ENCODE results near the gene MBNL1. TPM values are rescaled to one million over a fixed set of nuclear protein-coding genes. Genes with fewer than 3 reads are reported as not detected.

MBNL1 gene
- total RNA-seq, 3 donors from 2014 or later = 314 to 702 (median 353) TPM

- Histone ChIP-seq H3K36me3 (no peaks in the 10 kb centered on the region), H3K4me3 (no peak overlapping the region), H3K27ac (no peak overlapping the region), H3K27me3 (no peaks in the 10 kb centered on the region), H3K9me3 (no peaks in the 10 kb centered on the region), H3K4me1 (no peaks in the 10 kb centered on the region)
- intact Hi-C loops (cut with DNase I; ENCODE audit: low total_unique reads) = no loop called here
- no peak for DNase-seq (ENCODE audit: low spot score in 2 of 2)
- TF ChIP-seq POLR2A (IDR thresholded peaks at IDR 0.05) = no peak
- TF ChIP-seq POLR2AphosphoS5 (IDR thresholded peaks at IDR 0.05) = no peak
- TF ChIP-seq CTCF (IDR thresholded peaks at IDR 0.05) = no peak
These were observed 223.2 kb downstream of the MBNL1 start for GRCh38 chr3:152491922-152492321.

- no peak for DNase-seq (ENCODE audit: low spot score in 2 of 2)
- Histone ChIP-seq H3K27ac (peak overlapping the region in 1 of 2 donors; percentile 79), H3K27me3 (no peaks in the 10 kb centered on the region), H3K9me3 (no peaks in the 10 kb centered on the region), H3K4me1 (no peaks in the 10 kb centered on the region), H3K36me3 (no peaks in the 10 kb centered on the region), H3K4me3 (no peak overlapping the region)
- no peak for TF ChIP-seq POLR2AphosphoS5 (IDR thresholded peaks at IDR 0.05)
- no peak for TF ChIP-seq CTCF (IDR thresholded peaks at IDR 0.05)
- TF ChIP-seq POLR2A (IDR thresholded peaks at IDR 0.05) = no peak
- intact Hi-C loops (cut with DNase I; ENCODE audit: low total_unique reads) = no loop called here
These were observed 227.6 kb downstream of the MBNL1 start for GRCh38 chr3:152496286-152496685.

GRCh38 chr3:152496716-152497115 lies 228.0 kb downstream of the MBNL1 start:
- no peaks in the 10 kb centered on the region for H3K9me3 ChIP-seq
- intact Hi-C loops (cut with DNase I; ENCODE audit: low total_unique reads) = no loop called here
- no peaks in the 10 kb centered on the region for H3K27me3 ChIP-seq
- DNase-seq (ENCODE audit: low spot score in 2 of 2) = no peak
- TF ChIP-seq POLR2A (IDR thresholded peaks at IDR 0.05) = no peak
- no peak for TF ChIP-seq CTCF (IDR thresholded peaks at IDR 0.05)
- no peak for TF ChIP-seq POLR2AphosphoS5 (IDR thresholded peaks at IDR 0.05)
- H3K27ac ChIP-seq = peak overlapping the region in 1 of 2 donors; percentile 79
- H3K4me3 ChIP-seq = no peak overlapping the region
- no peaks in the 10 kb centered on the region for H3K4me1 ChIP-seq
- no peaks in the 10 kb centered on the region for H3K36me3 ChIP-seq

- TF ChIP-seq CTCF (IDR thresholded peaks at IDR 0.05) = no peak
- TF ChIP-seq POLR2AphosphoS5 (IDR thresholded peaks at IDR 0.05) = peak in 1 of 3 donors; percentile 26
- no peak for TF ChIP-seq POLR2A (IDR thresholded peaks at IDR 0.05)
- H3K9me3 ChIP-seq = no peaks in the 10 kb centered on the region
- H3K27ac ChIP-seq = peak overlapping the region; percentile 9 to 79
- no peak for DNase-seq (ENCODE audit: low spot score in 2 of 2)
- H3K4me1 ChIP-seq = no peaks in the 10 kb centered on the region
- intact Hi-C loops (cut with DNase I; ENCODE audit: low total_unique reads) = no loop called here
- no peaks in the 10 kb centered on the region for H3K27me3 ChIP-seq
- H3K4me3 ChIP-seq = no peak overlapping the region
- H3K36me3 ChIP-seq = no peaks in the 10 kb centered on the region
These were observed 228.7 kb downstream of the MBNL1 start for GRCh38 chr3:152497457-152497856.

GRCh38 chr3:152497890-152498289 lies 229.2 kb downstream of the MBNL1 start:
- intact Hi-C loops (cut with DNase I; ENCODE audit: low total_unique reads) = no loop called here
- DNase-seq (ENCODE audit: low spot score in 2 of 2) = no peak
- H3K4me1 ChIP-seq = no peaks in the 10 kb centered on the region
- H3K27me3 ChIP-seq = no peaks in the 10 kb centered on the region
- H3K36me3 ChIP-seq = no peaks in the 10 kb centered on the region
- no peak overlapping the region for H3K4me3 ChIP-seq
- H3K9me3 ChIP-seq = no peaks in the 10 kb centered on the region
- no peak for TF ChIP-seq POLR2AphosphoS5 (IDR thresholded peaks at IDR 0.05)
- no peak for TF ChIP-seq POLR2A (IDR thresholded peaks at IDR 0.05)
- TF ChIP-seq CTCF (IDR thresholded peaks at IDR 0.05) = no peak
- H3K27ac ChIP-seq = peak overlapping the region in 1 of 2 donors; percentile 50

Data from breast epithelium (tissue), 4 donors.